Ishikawa (cell line): ENCODE data around the gene B4GALT6.

ENCODE experiments used
- CEBPB ChIP-seq: IDR thresholded peaks from 2 replicates; pipeline ENCODE4 v1.6.1; 2012
- CREB1 ChIP-seq: IDR thresholded peaks from 2 replicates; pipeline ENCODE4 v1.6.1; 2012; ENCODE audit warnings: low read depth
- EGR1 ChIP-seq: IDR thresholded peaks from 2 replicates; pipeline ENCODE4 v1.6.1; 2012
- EP300 ChIP-seq: IDR thresholded peaks from 2 replicates; pipeline ENCODE4 v1.6.1; 2012; ENCODE audit warnings: borderline replicate concordance
- FOXM1 ChIP-seq: IDR thresholded peaks from 2 replicates; pipeline ENCODE4 v1.6.1; 2012; ENCODE audit warnings: low read depth, borderline replicate concordance
- MAX ChIP-seq: IDR thresholded peaks from 2 replicates; pipeline ENCODE4 v1.6.1; 2012
- NFIC ChIP-seq: IDR thresholded peaks from 2 replicates; pipeline ENCODE4 v1.6.1; 2012
- RAD21 ChIP-seq: IDR thresholded peaks from 2 replicates; pipeline ENCODE4 v1.6.1; 2012; ENCODE audit warnings: low read depth
- REST ChIP-seq: IDR thresholded peaks from 2 replicates; pipeline ENCODE4 v1.6.1; 2012; ENCODE audit warnings: low read depth, mild to moderate bottlenecking
- TAF1 ChIP-seq: IDR thresholded peaks from 2 replicates; pipeline ENCODE4 v1.6.1; 2012; ENCODE audit warnings: low read depth, mild to moderate bottlenecking
- TCF12 ChIP-seq: IDR thresholded peaks from 2 replicates; pipeline ENCODE4 v1.6.1; 2012; ENCODE audit warnings: low read depth
- TEAD4 ChIP-seq: IDR thresholded peaks from 2 replicates; pipeline ENCODE4 v1.6.1; 2012
- USF1 ChIP-seq: IDR thresholded peaks from 2 replicates; pipeline ENCODE4 v1.6.1; 2012
- YY1 ChIP-seq: IDR thresholded peaks from 2 replicates; pipeline ENCODE4 v1.6.1; 2012; ENCODE audit warnings: low read depth
- ZBTB7A ChIP-seq: IDR thresholded peaks from 2 replicates; pipeline ENCODE4 v1.6.1; 2012; ENCODE audit warnings: low read depth

The B4GALT6 gene

GRCh38 chr18:31578126-31578525 lies 106.3 kb downstream of the B4GALT6 start:
- TF ChIP-seq EGR1 (no peak), USF1 (no peak), REST (no peak), CEBPB (no peak), TEAD4 (no peak)

- TF ChIP-seq FOXM1 (no peak), TEAD4 (no peak), MAX (no peak), CREB1 (no peak), CEBPB (no peak), ZBTB7A (no peak), REST (no peak), NFIC (no peak), TAF1 (no peak), USF1 (no peak), RAD21 (no peak), EP300 (no peak), YY1 (no peak), TCF12 (no peak)
These were observed 107.2 kb downstream of the B4GALT6 start for GRCh38 chr18:31577195-31577594.

GRCh38 chr18:31576670-31577069 lies 107.7 kb downstream of the B4GALT6 start:
- no peak for TF ChIP-seq ZBTB7A
- TF ChIP-seq EGR1, result no peak
- TF ChIP-seq RAD21, result no peak
- no peak for TF ChIP-seq USF1

GRCh38 chr18:31575515-31576257 lies 108.7 kb downstream of the B4GALT6 start:
- TF ChIP-seq CEBPB (no peak), EGR1 (no peak), USF1 (no peak), TEAD4 (no peak), FOXM1 (no peak), ZBTB7A (no peak), NFIC (no peak)

- TF ChIP-seq ZBTB7A (no peak), RAD21 (no peak)
These were observed 110.0 kb downstream of the B4GALT6 start for GRCh38 chr18:31574359-31574758.
